GM18511 (cell line): ENCODE measurements around the gene B9D1.

Source experiments
- ATAC-seq: cut with Tn5 transposase; IDR thresholded peaks from one replicate; pipeline ENCODE4 v1.9.1; 2021; ENCODE audit warnings: mild to moderate bottlenecking, moderate library complexity; ENCODE audit not compliant: unreplicated experiment

The B9D1 gene

DNA sequence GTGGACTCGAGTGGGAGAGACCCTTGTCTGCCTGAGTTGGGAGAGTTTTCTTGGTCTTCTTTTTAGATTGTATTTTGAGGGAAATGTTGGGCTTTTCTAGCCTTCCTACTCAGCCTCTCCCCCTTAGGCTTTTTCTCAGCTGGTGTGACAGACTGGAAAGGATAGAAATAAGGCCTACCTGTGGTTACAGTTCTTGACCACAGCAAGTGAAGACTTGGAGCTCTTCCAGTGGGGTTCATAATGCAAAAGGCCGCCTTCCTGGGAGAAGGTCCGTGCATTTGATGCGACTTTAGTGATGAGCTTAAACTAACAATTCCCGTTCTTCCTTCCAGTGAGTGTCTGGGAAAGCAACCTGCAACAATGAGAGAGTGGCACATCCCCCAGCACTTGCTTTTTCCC is 56.8 kb downstream of the B9D1 start:
- no peak for ATAC-seq

GRCh38 chr17:19305256-19305655 is 57.3 kb downstream of the B9D1 start:
- ATAC-seq = no peak

GRCh38 chr17:19304751-19305150 is 57.8 kb downstream of the B9D1 start:
- no peak for ATAC-seq

GRCh38 chr17:19304209-19304608 is 58.3 kb downstream of the B9D1 start:
- ATAC-seq = no peak

- ATAC-seq = no peak
Observed at GRCh38 chr17:19303367-19303776, 59.2 kb downstream of the B9D1 start.

- no peak for ATAC-seq
Observed at GRCh38 chr17:19302791-19303331, 59.7 kb downstream of the B9D1 start.

DNA sequence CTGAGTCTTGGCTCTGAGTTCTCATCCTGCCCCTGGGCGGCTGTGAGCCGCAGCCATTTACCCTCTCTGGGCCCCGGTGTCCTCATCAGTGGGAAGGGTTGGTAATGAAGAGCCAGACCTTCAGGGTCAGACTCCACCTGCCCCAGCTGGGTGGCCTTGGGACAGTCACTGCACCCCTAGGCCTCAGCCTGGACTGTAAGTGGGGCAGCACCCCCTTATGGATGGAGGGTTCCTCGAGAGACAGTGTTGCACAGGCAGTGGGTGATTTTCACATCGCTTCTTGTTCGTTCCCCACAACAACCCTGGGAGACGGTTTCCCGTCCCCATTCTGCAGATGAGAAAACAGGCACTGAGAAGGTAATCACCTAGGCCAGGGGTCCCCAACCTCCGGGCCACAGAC is 60.5 kb downstream of the B9D1 start:
- no peak for ATAC-seq

- no peak for ATAC-seq
Observed at GRCh38 chr17:19301274-19301951, 61.1 kb downstream of the B9D1 start.

DNA sequence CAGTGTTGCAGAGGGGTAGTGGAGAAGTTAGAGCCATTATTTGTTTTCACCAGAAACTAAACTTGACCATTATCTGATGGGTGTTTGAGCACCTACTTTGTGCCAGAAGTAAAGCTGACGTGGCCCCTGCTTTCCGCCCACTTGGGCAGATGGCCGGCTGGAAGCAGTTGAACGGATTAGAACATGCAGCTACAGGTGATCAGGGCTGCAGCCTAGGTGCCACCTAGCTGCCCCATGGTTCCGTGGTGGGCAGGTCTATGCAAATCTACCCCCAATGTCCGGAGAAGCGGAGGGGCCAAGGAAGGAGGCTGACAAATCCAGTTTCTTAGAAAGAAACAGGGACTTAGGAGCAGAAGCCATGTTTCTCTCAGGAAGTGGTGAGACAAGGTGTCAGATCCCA is 62.7 kb downstream of the B9D1 start:
- no peak for ATAC-seq

DNA sequence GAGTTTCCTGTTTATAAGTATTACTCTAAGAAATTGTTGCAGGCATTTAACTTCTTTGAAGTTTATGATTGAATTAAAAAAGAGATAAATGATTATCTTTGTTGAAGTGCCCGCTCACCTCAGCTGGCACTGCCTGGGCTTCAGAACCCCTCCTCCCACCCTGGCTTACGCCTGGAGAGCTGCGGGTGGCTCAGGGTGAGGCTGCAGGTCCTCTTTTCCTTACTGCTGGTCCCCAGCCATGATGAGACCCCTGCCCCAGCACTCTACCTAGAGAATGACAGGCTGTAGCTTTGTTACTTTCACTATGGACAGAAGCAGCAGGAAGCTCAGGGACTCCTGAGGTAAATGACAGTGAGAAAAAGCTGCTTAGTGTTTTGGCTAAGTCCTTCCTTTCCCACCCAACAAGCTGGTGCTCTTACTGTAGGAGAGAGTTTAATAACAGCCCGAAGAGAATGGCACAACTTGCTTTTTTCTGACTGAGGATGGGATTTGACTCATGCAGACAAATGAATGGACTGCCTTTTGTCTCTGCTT is 63.2 kb downstream of the B9D1 start:
- ATAC-seq = no peak

- no peak for ATAC-seq
Observed at GRCh38 chr17:19298569-19299213, 63.8 kb downstream of the B9D1 start.

DNA sequence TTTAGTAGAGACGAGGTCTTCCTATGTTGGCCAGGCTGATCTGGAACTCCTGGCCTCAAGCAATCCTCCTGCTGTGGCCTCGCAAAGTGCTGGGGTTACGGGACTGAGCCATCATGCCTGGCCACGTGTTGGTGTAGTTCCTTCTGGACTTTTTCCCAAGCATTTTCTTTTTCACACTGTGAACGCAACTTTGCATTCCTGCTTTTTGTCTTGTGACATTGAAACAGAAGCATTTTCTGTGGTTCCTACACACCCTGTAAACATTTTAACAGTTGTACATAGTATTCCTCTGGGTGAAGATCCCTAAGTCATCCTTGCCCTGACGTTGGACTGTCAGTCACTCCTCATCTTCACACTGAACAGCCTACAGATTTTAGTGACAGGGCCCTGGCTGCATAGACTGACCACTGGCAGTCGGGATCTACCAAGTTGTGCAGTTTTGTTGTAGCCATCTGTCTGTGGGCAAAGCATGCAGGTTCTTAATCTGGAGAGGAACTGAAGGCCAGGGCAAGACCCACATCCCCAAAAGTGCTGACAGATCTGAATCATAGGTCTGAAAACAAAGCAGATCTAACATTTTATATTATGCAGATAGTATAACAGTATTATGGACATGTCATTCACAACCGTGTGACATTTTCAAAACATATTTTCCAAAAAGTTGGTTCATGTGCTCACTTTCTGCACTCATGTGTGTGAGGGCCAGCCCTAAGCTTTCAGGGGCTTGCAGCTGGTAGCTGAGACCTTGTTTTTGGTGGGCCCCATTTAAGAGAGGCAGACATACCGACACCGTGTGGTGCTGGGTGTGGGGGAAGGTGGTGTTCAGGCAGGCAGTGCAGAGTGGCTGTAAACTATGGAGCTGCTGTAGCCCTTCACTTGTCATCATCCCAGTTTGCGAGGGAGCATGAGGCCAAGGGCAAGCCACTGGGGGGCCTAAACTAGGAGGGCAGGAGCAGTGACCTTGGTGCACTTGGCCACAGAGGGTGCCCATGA is 65.4 kb downstream of the B9D1 start:
- no peak for ATAC-seq

DNA sequence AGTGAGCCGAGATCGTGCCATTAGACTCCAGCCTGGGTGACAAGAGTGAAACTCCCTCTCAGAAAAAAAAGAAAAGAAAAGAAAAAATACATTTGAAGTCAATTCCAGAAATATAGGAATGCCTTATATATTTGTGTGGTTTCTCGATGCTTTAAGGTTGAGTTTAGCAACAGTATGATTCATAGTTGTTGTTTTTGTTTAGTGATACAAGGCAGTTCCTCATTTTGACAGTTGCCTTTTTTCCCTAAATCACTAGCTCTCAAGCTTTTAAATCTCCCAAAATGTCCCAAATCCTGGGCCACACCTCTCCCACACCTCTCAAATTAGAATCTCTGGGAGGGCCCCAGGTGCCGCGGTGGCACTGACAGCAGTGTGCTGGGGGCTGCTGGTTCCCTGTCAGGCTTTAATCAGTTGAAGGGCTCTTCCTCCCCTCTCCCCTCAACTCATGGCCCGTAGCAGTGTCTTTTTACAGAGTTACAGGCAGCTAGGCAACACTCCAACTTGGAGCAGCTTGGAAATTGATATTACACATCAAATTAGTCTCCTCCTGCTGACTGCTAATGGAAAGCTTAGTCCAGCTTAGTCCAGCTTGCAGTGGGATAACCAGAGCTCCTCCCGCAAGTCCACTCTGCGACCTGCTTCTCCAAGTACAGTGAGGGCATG is 66.9 kb downstream of the B9D1 start:
- ATAC-seq = no peak

- no peak for ATAC-seq
Observed at GRCh38 chr17:19294443-19294842, 68.1 kb downstream of the B9D1 start.
